Motor neuron (in vitro differentiated cells): ENCODE results near the gene RERE. TPM values are rescaled to one million over a fixed set of nuclear protein-coding genes. Genes with fewer than 3 reads are reported as not detected.

Experiments used
- ATAC-seq, 8 experiments: fragments of 200-7000 bp; cut with Tn5 transposase; replicated peaks in 6 of 8; 2 replicates each; pipeline ENCODE4 v1.8.0; 2021; ENCODE audit warnings: mild to moderate bottlenecking in 8 of 8, moderate library complexity in 8 of 8
- H3K27ac ChIP-seq, 2 donors: fragments of 250-450 bp; sonication (Bioruptor Pico); 2 replicates each; pipeline ENCODE4 v1.9.0; 2021; ENCODE audit warnings: antibody characterized with exemption in 2 of 2, mild to moderate bottlenecking in 2 of 2, moderate library complexity in 1 of 2
- H3K4me1 ChIP-seq, 2 donors: fragments of 250-450 bp; sonication (Bioruptor Pico); replicated peaks in 1 of 2; 2 replicates each; pipeline ENCODE4 v1.6.1; 2021; ENCODE audit warnings: antibody characterized with exemption in 2 of 2, mild to moderate bottlenecking in 2 of 2, moderate library complexity in 1 of 2
- H3K4me3 ChIP-seq, 5 donors: fragments of 250-450 bp; sonication (Bioruptor Pico); 2 replicates each; pipeline ENCODE4 v1.9.0; 2021; ENCODE audit warnings: antibody characterized with exemption in 5 of 5, mild to moderate bottlenecking in 5 of 5, moderate library complexity in 4 of 5
- WGBS, 10 experiments: fragments of 450-650 bp; shearing (Covaris generic); methylation state at CpG; one replicate each; pipeline ENCODE4 v1.0.0; 2022; 5-methylcytosine and 5-hydroxymethylcytosine counted together
- in situ Hi-C, 9 experiments: fragments of 400-800 bp; cut with MboI; loops; one replicate each; pipeline ENCODE4 v1.15.0; 2021; ENCODE audit warnings: low sequenced_read_pairs in 9 of 9, low pct_unique_long_range_greater_than_20kb in 2 of 9; ENCODE audit not compliant: unreplicated experiment in 9 of 9
- total RNA-seq, 8 experiments: library from RNA; unstranded; fragments of 300-600 nt; gene quantifications; 2 replicates each; pipeline versions ENCODE4 v1.2.3 to v1.2.4, GENCODE V29; 2022

RERE gene
- total RNA-seq, 8 experiments from 2014 or later: 17.8 to 576 (median 111) TPM

DNA sequence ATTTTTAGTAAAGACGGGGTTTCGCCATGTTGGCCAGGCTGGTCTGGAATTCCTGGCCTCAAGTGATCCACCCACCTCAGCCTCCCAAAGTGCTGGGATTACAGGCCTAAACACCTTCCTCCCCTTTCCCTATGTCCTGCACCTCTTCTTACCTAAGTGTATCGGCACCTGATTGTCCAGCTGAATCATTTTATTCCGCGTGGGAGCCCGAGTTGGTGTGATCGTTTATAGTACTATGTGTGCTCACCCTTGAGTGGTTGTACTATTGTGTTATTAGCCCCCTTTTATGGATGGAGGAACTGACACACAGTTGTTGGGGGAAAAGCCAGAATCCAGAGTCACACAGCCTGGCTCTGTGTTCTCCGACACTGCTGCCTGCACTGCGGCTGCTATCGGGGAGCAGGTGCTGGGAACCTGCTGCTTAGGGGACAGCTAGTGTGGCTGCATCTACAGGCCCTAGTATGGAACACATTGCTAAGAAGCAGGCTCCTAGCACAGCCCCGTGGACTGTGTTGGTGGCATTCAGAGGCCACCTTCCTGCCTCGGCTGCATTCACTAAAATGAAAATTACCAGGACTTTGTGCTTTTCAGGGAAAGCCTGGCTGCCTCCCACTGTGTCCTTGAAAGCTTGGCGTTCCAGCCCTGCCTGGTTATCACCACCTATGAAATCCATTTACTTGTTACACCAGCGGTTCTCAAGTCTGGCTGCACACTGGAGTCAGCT is 39.4 kb upstream of the RERE start:
- Histone ChIP-seq H3K4me3 (no peak overlapping the region), H3K27ac (no peak overlapping the region), H3K4me1 (no peaks in the 10 kb centered on the region)
- peak in 5 of 8 experiments; percentile 3 to 44 (median 20) for ATAC-seq
- 78 to 100% (median 89%) methylated on average over 1 to 13 of the region's 14 CpGs; no CpG with 5 or more reads in 2 of the 10 experiments for WGBS, 10 experiments
- in situ Hi-C loops: no loop called here

DNA sequence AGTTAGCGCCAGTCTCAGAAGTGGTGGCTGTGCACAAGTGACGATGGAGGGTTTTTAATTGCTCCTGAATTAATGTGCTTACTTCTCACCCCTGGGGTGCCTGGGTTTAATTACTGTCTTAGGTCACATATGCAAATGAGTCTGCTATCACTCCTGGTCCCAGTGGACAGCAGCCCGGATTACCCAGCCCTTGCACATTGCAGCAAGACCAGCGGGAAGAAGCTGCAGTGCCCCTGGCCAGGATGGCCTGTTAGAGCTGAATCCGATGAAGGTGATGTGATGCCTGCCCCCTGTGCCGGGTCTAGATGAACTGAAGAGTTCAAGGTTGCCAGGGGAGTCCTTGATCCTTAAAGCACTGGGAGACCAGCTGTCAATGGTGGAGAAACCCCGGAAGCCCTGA is 36.8 kb upstream of the RERE start:
- WGBS, 10 experiments: 76 to 100% (median 90%) methylated on average over 1 to 7 of the region's 7 CpGs; no CpG with 5 or more reads in 3 of the 10 experiments
- Histone ChIP-seq H3K4me3 (no peak overlapping the region), H3K27ac (no peak overlapping the region), H3K4me1 (no peaks in the 10 kb centered on the region)
- in situ Hi-C loops: no loop called here
- peak in 2 of 8 experiments; percentile 11 to 27 for ATAC-seq

GRCh38 chr1:8851060-8851459 is 33.6 kb upstream of the RERE start:
- in situ Hi-C loops: no loop called here
- Histone ChIP-seq H3K4me3 (no peak overlapping the region), H3K4me1 (peaks cover 6 to 9% of the 10 kb centered on the region in 2 donors), H3K27ac (no peak overlapping the region)
- ATAC-seq: no peak
- 70 to 100% (median 85%) methylated on average over 2 to 5 of the region's 5 CpGs; no CpG with 5 or more reads in 1 of the 10 experiments for WGBS, 10 experiments

DNA sequence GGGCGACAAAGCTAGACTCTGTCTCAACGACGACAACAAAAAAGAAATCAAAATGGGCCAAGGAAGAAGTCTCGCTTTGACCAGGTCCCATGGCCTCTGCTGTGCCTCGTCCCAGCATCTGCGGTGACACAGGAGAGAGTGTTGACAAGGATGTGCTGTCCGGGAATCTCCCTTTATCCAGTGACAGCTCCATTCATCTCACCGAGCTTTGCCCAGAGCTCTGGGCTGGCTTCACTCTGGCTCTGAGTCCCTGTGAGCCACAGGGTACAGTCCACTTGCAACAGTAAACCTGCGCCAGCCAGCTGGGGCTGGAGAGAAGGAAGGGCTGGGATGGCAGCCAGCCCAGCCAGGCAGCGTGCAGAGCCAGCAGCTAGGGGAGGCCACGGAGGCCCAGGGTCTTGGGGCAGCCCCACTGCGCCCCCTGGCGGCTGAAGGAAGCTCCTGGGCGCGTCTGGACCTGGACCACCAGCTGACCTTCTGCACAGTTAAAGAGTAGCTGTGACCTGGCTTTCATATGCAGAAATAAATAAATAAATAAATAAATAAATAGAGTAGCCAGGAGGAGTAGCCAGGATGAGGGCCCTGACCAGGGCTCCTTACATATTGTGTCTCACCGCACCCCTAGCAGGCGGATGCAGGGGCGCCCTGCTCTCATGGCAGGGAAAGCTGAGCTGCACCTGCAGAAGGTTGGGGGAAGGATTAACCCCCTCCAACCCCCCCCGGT is 31.4 kb upstream of the RERE start:
- in situ Hi-C loops: loop anchor here in 4 of 9 experiments (25.0 kb wide), 1 partner anchor 287 kb away; no protein-coding TSS in a partner anchor
- WGBS, 10 experiments: 15 to 85% (median 46%) methylated on average over 1 to 10 of the region's 19 CpGs; no CpG with 5 or more reads in 1 of the 10 experiments

GRCh38 chr1:8847990-8848389 is 30.6 kb upstream of the RERE start:
- H3K4me3 ChIP-seq: no peak overlapping the region
- peak overlapping the region in 1 of 2 donors; percentile 22 for H3K27ac ChIP-seq
- in situ Hi-C loops: loop anchor here in 4 of 9 experiments (25.0 kb wide), 1 partner anchor 286 kb away; no protein-coding TSS in a partner anchor
- H3K4me1 ChIP-seq: peaks cover 12 to 13% of the 10 kb centered on the region in 2 donors
- ATAC-seq: no peak
- WGBS, 10 experiments: 67 to 75% (median 71%) methylated on average over 2 to 4 of the region's 5 CpGs; no CpG with 5 or more reads in 7 of the 10 experiments

More for the DNA sequence above, 31.4 kb upstream of the RERE start:
- peak; percentile 63 to 99 (median 99) for ATAC-seq
- Histone ChIP-seq H3K4me1 (peaks cover 12 to 13% of the 10 kb centered on the region in 2 donors), H3K27ac (peak overlapping the region; percentile 5 to 22), H3K4me3 (no peak overlapping the region)

- H3K4me3 ChIP-seq: no peak overlapping the region
- 30 to 100% (median 77%) methylated on average over 2 to 4 of the region's 4 CpGs; no CpG with 5 or more reads in 2 of the 10 experiments for whole genome bisulfite sequencing, 10 experiments
- no peak overlapping the region for H3K27ac ChIP-seq
- in situ Hi-C loops: loop anchor here in 4 of 9 experiments (25.0 kb wide), 1 partner anchor 284 kb away; no protein-coding TSS in a partner anchor
- ATAC-seq: no peak
- H3K4me1 ChIP-seq: peaks cover 12 to 13% of the 10 kb centered on the region in 2 donors
Measured at GRCh38 chr1:8846263-8846662, 28.8 kb upstream of the RERE start.

GRCh38 chr1:8845104-8846097 is 28.0 kb upstream of the RERE start:
- peaks cover 12 to 13% of the 10 kb centered on the region in 2 donors for H3K4me1 ChIP-seq
- ATAC-seq: no peak
- in situ Hi-C loops: loop anchor here in 4 of 9 experiments (25.0 kb wide), 1 partner anchor 283 kb away; no protein-coding TSS in a partner anchor
- 40 to 94% (median 86%) methylated on average over 1 to 19 of the region's 21 CpGs; no CpG with 5 or more reads in 2 of the 10 experiments for WGBS, 10 experiments
- H3K4me3 ChIP-seq: no peak overlapping the region
- H3K27ac ChIP-seq: no peak overlapping the region

- Histone ChIP-seq H3K4me1 (peaks cover 12 to 13% of the 10 kb centered on the region in 2 donors), H3K27ac (no peak overlapping the region), H3K4me3 (no peak overlapping the region)
- in situ Hi-C loops: loop anchor here in 4 of 9 experiments (25.0 kb wide), 1 partner anchor 282 kb away; no protein-coding TSS in a partner anchor
- WGBS, 10 experiments: 10 to 83% (median 60%) methylated on average over 1 to 7 of the region's 7 CpGs; no CpG with 5 or more reads in 4 of the 10 experiments
- peak in 3 of 8 experiments; percentile 39 to 84 (median 72) for ATAC-seq
Measured at GRCh38 chr1:8844501-8845006, 27.1 kb upstream of the RERE start.

DNA sequence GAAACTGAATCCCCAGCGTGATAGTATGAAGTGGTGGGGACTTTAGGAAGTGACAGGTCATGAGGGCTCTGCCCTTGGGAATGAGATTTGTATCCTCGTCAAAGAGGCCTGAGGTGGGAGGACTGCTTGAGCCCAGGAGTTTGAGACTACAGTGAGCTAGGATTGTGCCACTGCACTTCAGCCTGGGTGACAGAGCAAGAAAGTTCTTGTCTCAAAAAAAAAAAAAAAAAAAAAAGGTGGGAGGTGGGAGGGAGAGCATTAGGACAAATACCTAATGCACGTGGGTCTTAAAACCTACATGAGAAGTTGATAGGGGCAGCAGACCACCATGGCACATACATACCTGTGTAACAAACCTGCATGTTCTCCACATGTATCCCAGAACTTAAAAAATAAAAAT is 24.0 kb upstream of the RERE start:
- ATAC-seq: no peak
- Histone ChIP-seq H3K4me3 (no peak overlapping the region), H3K27ac (no peak overlapping the region), H3K4me1 (peaks cover 4 to 17% of the 10 kb centered on the region in 2 donors)
- in situ Hi-C loops: loop anchor here in 4 of 9 experiments (25.0 kb wide), 1 partner anchor 279 kb away; no protein-coding TSS in a partner anchor
- WGBS, 10 experiments: 62 to 100% (median 81%) methylated on average over 1 to 3 of the region's 3 CpGs; no CpG with 5 or more reads in 3 of the 10 experiments

GRCh38 chr1:8839990-8840389 is 22.6 kb upstream of the RERE start:
- peaks cover 11 to 24% of the 10 kb centered on the region in 2 donors for H3K4me1 ChIP-seq
- no peak for ATAC-seq
- 69 to 100% (median 83%) methylated on average over 1 to 7 of the region's 7 CpGs; no CpG with 5 or more reads in 3 of the 10 experiments for WGBS, 10 experiments
- H3K27ac ChIP-seq: no peak overlapping the region
- H3K4me3 ChIP-seq: no peak overlapping the region
- in situ Hi-C loops: loop anchor here in 4 of 9 experiments (25.0 kb wide), 1 partner anchor 278 kb away; no protein-coding TSS in a partner anchor

DNA sequence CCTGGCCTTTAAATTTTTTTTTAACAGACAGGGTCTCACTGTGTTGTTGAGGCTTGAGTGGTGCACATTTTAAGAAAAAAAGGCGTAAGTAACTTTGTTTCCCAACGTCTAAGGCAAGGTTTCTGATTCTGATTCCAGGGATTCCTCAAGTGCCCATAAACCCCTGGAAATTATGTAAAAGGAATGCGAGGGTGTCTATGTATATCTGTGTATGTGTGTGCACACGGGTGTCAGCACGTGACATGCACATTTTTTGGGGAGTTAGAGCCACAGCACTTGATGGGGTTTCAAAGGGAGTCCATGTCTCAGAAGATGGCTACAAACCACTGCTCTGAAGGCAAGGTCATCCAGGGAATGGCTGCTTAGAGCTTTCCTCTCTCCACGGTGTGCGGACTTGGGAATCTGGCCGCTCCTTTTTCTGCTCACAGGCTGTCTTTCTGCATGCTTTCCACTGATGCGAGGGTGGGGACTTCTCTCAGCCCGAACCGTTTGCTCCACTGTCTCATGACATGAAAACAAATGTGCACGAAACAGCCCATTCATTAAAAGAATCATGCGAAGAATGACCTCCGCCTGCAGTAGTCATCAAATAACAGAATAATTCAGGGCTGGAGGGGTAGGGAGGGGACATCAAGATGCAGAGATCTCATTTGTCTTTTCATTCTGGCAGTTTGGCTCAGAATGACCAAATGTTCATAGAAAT is 18.7 kb upstream of the RERE start:
- peak; percentile 91 to 98 (median 96) for ATAC-seq
- WGBS, 10 experiments: 0 to 59% (median 13%) methylated on average over 3 to 14 of the region's 14 CpGs; no CpG with 5 or more reads in 2 of the 10 experiments
- H3K27ac ChIP-seq: peak overlapping the region in 1 of 2 donors; percentile 3
- peaks cover 8 to 18% of the 10 kb centered on the region in 2 donors for H3K4me1 ChIP-seq
- in situ Hi-C loops: loop anchor here in 4 of 9 experiments (25.0 kb wide), 1 partner anchor 274 kb away; no protein-coding TSS in a partner anchor
- peak overlapping the region in 1 of 5 donors; percentile 12 for H3K4me3 ChIP-seq
